Effector memory CD4-positive, alpha-beta T cell (primary cell): ENCODE measurements around the gene PIEZO2.

Experiments
- DNase-seq, 3 donors: peaks; one replicate each; pipeline ENCODE4 v3.0.0-alpha.2; 2020
- H3K27ac ChIP-seq: 2 replicates; pipeline ENCODE4 v1.7.0; 2013; ENCODE audit warnings: mild to moderate bottlenecking, low read length, moderate library complexity; ENCODE audit not compliant: insufficient read depth, poor library complexity, severe bottlenecking
- H3K27me3 ChIP-seq: replicated peaks from 2 replicates; pipeline ENCODE4 v1.7.0; 2013; ENCODE audit warnings: mild to moderate bottlenecking, low read length; ENCODE audit not compliant: insufficient read depth, control insufficient read depth, poor library complexity, severe bottlenecking
- H3K36me3 ChIP-seq: 2 replicates; pipeline ENCODE4 v1.7.0; 2013; ENCODE audit warnings: mild to moderate bottlenecking, low read length, moderate library complexity; ENCODE audit not compliant: control insufficient read depth, insufficient read depth
- H3K4me1 ChIP-seq: 2 replicates; pipeline ENCODE4 v1.7.0; 2013; ENCODE audit warnings: low read length, mild to moderate bottlenecking; ENCODE audit not compliant: control insufficient read depth, insufficient read depth, poor library complexity, severe bottlenecking
- H3K4me3 ChIP-seq: 2 replicates; pipeline ENCODE4 v1.7.0; 2013; ENCODE audit warnings: low read length, low read depth, mild to moderate bottlenecking; ENCODE audit not compliant: insufficient read depth, poor library complexity, severe bottlenecking
- H3K9me3 ChIP-seq: 2 replicates; pipeline ENCODE4 v1.7.0; 2013; ENCODE audit warnings: mild to moderate bottlenecking, low read length, moderate library complexity; ENCODE audit not compliant: control insufficient read depth

The PIEZO2 gene

GRCh38 chr18:10785798-10786197 is 363.6 kb downstream of the PIEZO2 start:
- no peaks in the 10 kb centered on the region for H3K36me3 ChIP-seq

DNA sequence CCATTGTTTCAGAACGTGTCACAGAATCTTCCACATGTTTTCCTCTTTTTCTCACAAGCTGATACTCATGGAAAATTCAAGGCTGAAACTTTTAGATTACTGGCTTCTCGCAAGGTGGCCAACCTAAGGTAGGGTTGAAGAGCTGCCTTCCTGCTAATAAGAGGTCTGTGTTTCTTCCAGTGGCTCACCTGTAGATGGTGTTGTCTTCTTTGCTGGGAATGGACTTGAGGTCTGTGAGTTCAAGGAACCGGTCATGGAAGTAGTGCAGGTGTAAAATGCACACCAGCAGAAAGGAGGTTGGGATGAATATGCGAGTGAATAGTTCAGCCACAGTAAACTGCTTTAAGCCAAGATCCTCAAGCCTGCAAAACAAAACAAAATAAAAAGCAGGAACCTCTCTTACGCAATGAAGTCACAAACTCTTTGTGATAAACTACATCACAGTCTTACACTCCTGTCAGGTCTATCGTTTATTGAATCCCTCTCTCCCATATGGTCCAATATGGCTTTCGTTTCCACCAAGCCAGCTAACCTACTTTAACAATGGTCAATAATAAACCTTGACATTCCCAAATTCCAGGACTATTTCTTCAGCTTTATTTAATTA is 364.7 kb downstream of the PIEZO2 start:
- no peak for DNase-seq
- H3K27ac ChIP-seq: no peak overlapping the region
- H3K4me3 ChIP-seq: no peak overlapping the region
- H3K9me3 ChIP-seq: no peaks in the 10 kb centered on the region
- H3K4me1 ChIP-seq: no peaks in the 10 kb centered on the region
- H3K36me3 ChIP-seq: no peaks in the 10 kb centered on the region
- H3K27me3 ChIP-seq: no peaks in the 10 kb centered on the region

More at GRCh38 chr18:10785798-10786197, 363.6 kb downstream of the PIEZO2 start:
- Histone ChIP-seq H3K27me3 (no peaks in the 10 kb centered on the region), H3K4me1 (no peaks in the 10 kb centered on the region), H3K4me3 (no peak overlapping the region), H3K27ac (no peak overlapping the region), H3K9me3 (no peaks in the 10 kb centered on the region)
- DNase-seq: no peak

DNA sequence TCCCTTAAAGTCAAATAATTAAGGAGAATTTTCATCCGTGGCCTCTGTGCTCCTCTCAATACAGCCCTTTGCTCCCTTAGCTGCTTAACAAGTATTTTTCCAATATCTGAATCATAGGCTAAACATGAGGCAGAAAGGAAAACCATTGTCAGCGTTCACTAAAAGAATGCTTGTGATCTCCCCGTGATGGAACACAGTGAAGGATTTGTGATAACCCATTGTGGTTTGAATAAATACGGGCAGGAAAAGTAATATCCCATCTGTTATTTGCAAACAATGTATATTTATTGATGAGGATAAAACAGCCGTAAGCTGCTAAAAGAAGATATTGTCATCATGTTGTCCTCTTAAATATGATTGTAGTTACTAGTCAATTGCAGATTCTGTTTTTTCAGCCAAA is 365.4 kb downstream of the PIEZO2 start:
- Histone ChIP-seq H3K4me3 (no peak overlapping the region), H3K9me3 (no peaks in the 10 kb centered on the region), H3K36me3 (no peaks in the 10 kb centered on the region), H3K4me1 (no peaks in the 10 kb centered on the region), H3K27me3 (no peaks in the 10 kb centered on the region), H3K27ac (no peak overlapping the region)
- no peak for DNase-seq

DNA sequence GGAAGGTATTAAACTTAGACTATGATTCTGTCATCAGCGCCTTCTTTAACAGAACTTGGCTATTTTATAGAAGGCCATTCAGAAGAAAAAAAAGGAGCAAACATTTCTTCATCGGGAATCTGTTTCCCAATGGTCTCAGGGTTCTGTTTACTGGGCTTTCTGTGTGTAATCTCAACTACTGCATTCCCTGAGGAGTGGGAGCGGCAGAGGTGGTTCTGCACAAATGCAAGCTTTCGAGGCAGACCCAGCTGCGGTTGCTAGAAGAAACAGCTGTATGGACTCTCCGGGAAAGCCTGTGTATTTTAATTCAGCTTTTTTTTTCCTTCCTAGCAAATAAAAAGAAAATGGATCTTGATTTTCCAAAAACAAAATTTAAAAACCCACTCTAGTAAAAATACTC is 372.9 kb downstream of the PIEZO2 start:
- Histone ChIP-seq H3K4me1 (no peaks in the 10 kb centered on the region), H3K36me3 (no peaks in the 10 kb centered on the region), H3K9me3 (no peaks in the 10 kb centered on the region), H3K27ac (no peak overlapping the region), H3K27me3 (no peaks in the 10 kb centered on the region), H3K4me3 (no peak overlapping the region)
- DNase-seq: no peak

DNA sequence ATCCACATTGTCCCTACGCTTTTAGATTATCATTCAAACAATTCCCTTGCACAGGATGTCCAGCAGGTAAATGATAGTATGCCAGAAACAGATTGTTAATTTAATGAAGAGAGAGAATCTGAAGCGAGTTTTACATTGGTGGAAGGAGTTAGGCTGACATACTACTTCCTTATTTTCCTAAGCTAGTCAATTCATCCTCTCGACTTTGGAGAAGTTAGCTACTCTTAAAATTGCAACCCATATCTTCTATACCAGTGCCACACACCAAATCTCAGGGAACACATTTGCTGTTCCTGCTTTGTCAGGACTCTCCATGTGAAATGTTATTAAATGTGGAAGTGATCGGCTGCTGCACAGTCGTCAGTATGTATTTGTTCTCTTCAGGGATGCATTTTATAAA is 374.3 kb downstream of the PIEZO2 start:
- no peak overlapping the region for H3K27ac ChIP-seq
- H3K9me3 ChIP-seq: no peaks in the 10 kb centered on the region
- DNase-seq: no peak
- H3K27me3 ChIP-seq: no peaks in the 10 kb centered on the region
- H3K36me3 ChIP-seq: no peaks in the 10 kb centered on the region
- H3K4me1 ChIP-seq: no peaks in the 10 kb centered on the region
- H3K4me3 ChIP-seq: no peak overlapping the region

DNA sequence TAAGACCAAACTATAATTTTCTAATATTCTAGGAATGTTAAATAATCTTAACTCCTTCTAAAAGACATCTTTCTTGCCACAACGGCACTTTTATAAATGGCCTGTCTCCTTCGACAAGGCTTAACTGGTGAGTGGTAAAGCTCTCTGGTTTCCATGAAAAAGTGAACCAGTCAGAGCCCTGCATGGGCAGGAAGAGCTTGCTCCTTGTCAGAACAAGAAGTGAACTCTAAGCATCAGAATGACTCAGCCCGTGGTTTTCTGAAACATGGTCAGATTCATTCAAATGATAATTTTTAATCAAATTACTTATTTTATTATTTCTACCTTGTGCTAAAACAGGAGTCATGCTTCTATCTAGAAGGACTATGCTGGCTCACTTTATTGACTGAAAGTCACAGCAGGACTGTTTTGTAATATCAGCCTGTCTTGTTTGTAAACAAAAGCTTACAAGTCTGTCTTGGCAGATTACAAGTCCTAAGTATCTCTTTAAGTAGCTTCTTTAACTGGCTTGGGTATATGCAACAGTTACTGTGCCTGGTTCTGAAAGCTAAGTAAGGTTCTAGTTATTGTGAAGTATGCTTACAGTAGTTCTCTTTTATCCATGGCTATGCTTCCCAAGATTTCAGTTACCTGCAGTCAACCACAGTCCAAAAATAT is 378.2 kb downstream of the PIEZO2 start:
- Histone ChIP-seq H3K36me3 (no peaks in the 10 kb centered on the region), H3K27ac (no peak overlapping the region), H3K4me1 (no peaks in the 10 kb centered on the region), H3K4me3 (no peak overlapping the region), H3K9me3 (no peaks in the 10 kb centered on the region), H3K27me3 (no peaks in the 10 kb centered on the region)
- no peak for DNase-seq

DNA sequence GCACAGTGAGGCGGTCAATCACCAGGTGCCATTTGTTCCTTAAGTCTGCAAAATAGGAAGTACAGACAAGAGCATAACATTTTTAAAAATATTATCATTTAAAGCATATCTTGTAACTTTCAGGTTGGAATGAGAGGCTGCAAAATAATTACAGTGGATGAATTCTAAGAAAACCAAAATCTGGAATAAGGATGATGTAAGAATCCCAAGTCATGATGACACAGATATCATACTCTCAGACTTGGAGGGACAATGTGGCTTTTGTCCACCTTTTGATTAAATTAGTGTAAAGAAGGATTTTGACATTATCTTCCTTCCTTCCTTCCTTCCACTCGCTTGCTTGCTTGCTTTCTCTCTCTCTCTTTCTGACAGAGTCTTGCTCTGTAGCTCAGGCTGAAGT is 379.1 kb downstream of the PIEZO2 start:
- no peak for DNase-seq
- Histone ChIP-seq H3K27ac (no peak overlapping the region), H3K9me3 (no peaks in the 10 kb centered on the region), H3K27me3 (no peaks in the 10 kb centered on the region), H3K4me1 (no peaks in the 10 kb centered on the region), H3K36me3 (no peaks in the 10 kb centered on the region), H3K4me3 (no peak overlapping the region)

DNA sequence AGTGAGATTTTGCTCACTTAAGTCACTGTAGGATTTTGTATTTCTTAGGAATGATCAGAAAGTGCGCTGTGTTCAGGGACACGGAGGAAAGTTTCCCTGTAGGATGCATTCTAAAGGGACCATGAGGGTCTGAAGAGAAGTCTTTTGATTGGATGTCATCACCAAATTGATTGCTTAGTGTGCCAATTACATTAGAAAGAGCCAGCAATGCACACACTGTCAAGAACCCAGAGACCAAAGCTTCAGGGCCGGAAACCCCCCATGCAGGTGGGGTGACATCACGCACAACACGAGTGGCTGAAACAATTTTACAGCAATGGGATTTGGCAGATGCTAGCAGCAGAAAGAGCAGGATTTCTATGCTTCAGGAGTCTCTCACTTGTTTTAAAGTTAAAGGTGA is 381.1 kb downstream of the PIEZO2 start:
- DNase-seq: no peak
- H3K9me3 ChIP-seq: no peaks in the 10 kb centered on the region
- no peaks in the 10 kb centered on the region for H3K27me3 ChIP-seq
- no peak overlapping the region for H3K27ac ChIP-seq
- H3K4me3 ChIP-seq: no peak overlapping the region
- no peaks in the 10 kb centered on the region for H3K4me1 ChIP-seq
- no peaks in the 10 kb centered on the region for H3K36me3 ChIP-seq

GRCh38 chr18:10767658-10768057 is 381.7 kb downstream of the PIEZO2 start:
- Histone ChIP-seq H3K36me3 (no peaks in the 10 kb centered on the region), H3K27ac (no peak overlapping the region), H3K27me3 (no peaks in the 10 kb centered on the region), H3K4me1 (no peaks in the 10 kb centered on the region), H3K4me3 (no peak overlapping the region), H3K9me3 (no peaks in the 10 kb centered on the region)
- DNase-seq: no peak

DNA sequence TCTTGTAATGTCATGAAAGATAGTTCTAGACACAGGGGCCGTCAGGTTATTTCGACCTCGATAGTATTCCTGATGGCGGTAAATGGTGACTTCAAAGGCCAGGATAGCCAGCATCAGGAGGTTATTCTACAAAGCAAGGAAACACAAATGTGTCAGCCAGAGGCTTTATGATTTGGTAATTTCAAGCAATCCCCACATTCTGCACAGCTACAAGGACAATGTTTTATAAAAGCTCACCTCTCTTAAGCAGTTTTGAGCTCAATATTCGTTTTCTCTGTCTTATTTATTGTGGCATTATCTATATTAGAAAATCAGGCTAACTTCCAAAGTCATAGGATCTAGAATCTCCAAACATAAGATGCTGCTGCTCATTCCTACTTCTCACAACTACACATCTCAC is 388.4 kb downstream of the PIEZO2 start:
- H3K4me3 ChIP-seq: no peak overlapping the region
- H3K4me1 ChIP-seq: no peaks in the 10 kb centered on the region
- no peak overlapping the region for H3K27ac ChIP-seq
- no peak for DNase-seq
- no peaks in the 10 kb centered on the region for H3K27me3 ChIP-seq
- H3K9me3 ChIP-seq: no peaks in the 10 kb centered on the region
- no peaks in the 10 kb centered on the region for H3K36me3 ChIP-seq
